ENCODE measurements around the gene SLX9. TPM values are rescaled to one million over a fixed set of nuclear protein-coding genes. Genes with fewer than 3 reads are reported as not detected.

SLX9 gene
- total RNA-seq, 1 donor from 2014 or later: 8.3 TPM

- DNase-seq (ENCODE audit: extremely low spot score in 2 of 2): no peak
- no peaks in the 10 kb centered on the region for H3K36me3 ChIP-seq
- peaks cover 17% of the 10 kb centered on the region for H3K4me1 ChIP-seq
- no peaks in the 10 kb centered on the region for H3K27me3 ChIP-seq
- no peaks in the 10 kb centered on the region for H3K9me3 ChIP-seq
- peak overlapping the region; percentile 3 for H3K27ac ChIP-seq
- no peak overlapping the region for H3K4me3 ChIP-seq
- intact Hi-C loops (cut with DNase I): loop anchor here (10.0 kb wide), 1 partner anchor 492 kb away; no protein-coding TSS in a partner anchor
- TF ChIP-seq, protein P1, sequence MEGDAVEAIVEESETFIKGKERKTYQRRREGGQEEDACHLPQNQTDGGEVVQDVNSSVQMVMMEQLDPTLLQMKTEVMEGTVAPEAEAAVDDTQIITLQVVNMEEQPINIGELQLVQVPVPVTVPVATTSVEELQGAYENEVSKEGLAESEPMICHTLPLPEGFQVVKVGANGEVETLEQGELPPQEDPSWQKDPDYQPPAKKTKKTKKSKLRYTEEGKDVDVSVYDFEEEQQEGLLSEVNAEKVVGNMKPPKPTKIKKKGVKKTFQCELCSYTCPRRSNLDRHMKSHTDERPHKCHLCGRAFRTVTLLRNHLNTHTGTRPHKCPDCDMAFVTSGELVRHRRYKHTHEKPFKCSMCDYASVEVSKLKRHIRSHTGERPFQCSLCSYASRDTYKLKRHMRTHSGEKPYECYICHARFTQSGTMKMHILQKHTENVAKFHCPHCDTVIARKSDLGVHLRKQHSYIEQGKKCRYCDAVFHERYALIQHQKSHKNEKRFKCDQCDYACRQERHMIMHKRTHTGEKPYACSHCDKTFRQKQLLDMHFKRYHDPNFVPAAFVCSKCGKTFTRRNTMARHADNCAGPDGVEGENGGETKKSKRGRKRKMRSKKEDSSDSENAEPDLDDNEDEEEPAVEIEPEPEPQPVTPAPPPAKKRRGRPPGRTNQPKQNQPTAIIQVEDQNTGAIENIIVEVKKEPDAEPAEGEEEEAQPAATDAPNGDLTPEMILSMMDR (IDR thresholded peaks at IDR 0.05): no peak
- TF ChIP-seq POLR2AphosphoS5 (IDR thresholded peaks at IDR 0.05; ENCODE audit: insufficient read depth in 1 of 2, low read depth in 1 of 2) (no peak), POLR2A (IDR thresholded peaks at IDR 0.05) (no peak)
Observed at GRCh38 chr21:44952116-44952928, 12.5 kb downstream of the SLX9 start.

DNA sequence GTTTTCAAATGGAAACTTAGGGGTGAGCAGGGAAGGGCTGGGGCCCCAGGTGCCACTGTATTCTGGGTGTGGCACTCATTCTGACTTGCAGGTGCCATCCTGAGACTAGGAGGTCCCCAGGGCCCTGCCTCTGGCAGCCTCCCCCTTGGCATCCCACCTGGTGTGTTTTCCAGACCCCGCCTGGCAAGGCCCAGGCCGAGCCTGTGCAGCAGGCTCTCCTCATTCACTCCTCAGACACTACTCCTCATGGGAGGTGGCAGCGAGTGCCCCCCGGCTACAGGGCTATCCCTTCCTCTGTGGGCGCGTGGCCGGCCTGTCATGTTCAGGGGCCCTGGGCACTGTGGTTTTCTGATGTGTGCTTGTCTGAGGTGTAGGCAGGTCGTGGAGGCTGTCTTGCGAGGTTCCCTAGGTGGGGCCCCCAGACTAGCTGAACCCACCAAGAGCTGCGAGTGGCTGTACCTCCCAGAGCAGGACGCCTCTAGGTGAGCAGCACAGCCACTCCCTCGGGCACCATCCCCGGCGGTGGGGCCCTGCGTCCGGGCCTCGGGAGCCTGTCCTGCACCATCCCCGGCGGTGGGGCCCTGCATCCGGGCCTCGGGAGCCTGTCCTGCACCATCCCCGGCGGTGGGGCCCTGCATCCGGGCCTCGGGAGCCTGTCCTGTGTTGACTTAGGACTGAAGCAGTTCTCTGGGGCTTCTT lies 13.2 kb downstream of the SLX9 start:
- no peak overlapping the region for H3K4me3 ChIP-seq
- no peak overlapping the region for H3K27ac ChIP-seq
- peaks cover 19% of the 10 kb centered on the region for H3K4me1 ChIP-seq
- DNase-seq (ENCODE audit: extremely low spot score in 2 of 2): no peak
- H3K36me3 ChIP-seq: no peaks in the 10 kb centered on the region
- H3K9me3 ChIP-seq: no peaks in the 10 kb centered on the region
- H3K27me3 ChIP-seq: no peaks in the 10 kb centered on the region
- no peak for TF ChIP-seq POLR2AphosphoS5 (IDR thresholded peaks at IDR 0.05; ENCODE audit: insufficient read depth in 1 of 2, low read depth in 1 of 2)
- TF ChIP-seq, protein P1 (IDR thresholded peaks at IDR 0.05): no peak
- no peak for TF ChIP-seq POLR2A (IDR thresholded peaks at IDR 0.05)
- intact Hi-C loops (cut with DNase I): loop anchor here (10.0 kb wide), 1 partner anchor 492 kb away; no protein-coding TSS in a partner anchor

GRCh38 chr21:44953628-44954021 lies 13.8 kb downstream of the SLX9 start:
- no peak for TF ChIP-seq POLR2AphosphoS5 (IDR thresholded peaks at IDR 0.05; ENCODE audit: insufficient read depth in 1 of 2, low read depth in 1 of 2)
- no peak for TF ChIP-seq POLR2A (IDR thresholded peaks at IDR 0.05)
- TF ChIP-seq, protein P1 (IDR thresholded peaks at IDR 0.05): no peak
- no peak for DNase-seq (ENCODE audit: extremely low spot score in 2 of 2)
- intact Hi-C loops (cut with DNase I): loop anchor here (10.0 kb wide), 1 partner anchor 491 kb away; no protein-coding TSS in a partner anchor
- H3K27me3 ChIP-seq: no peaks in the 10 kb centered on the region
- no peak overlapping the region for H3K27ac ChIP-seq
- no peaks in the 10 kb centered on the region for H3K9me3 ChIP-seq
- H3K36me3 ChIP-seq: no peaks in the 10 kb centered on the region
- H3K4me3 ChIP-seq: no peak overlapping the region
- peaks cover 24% of the 10 kb centered on the region for H3K4me1 ChIP-seq

DNA sequence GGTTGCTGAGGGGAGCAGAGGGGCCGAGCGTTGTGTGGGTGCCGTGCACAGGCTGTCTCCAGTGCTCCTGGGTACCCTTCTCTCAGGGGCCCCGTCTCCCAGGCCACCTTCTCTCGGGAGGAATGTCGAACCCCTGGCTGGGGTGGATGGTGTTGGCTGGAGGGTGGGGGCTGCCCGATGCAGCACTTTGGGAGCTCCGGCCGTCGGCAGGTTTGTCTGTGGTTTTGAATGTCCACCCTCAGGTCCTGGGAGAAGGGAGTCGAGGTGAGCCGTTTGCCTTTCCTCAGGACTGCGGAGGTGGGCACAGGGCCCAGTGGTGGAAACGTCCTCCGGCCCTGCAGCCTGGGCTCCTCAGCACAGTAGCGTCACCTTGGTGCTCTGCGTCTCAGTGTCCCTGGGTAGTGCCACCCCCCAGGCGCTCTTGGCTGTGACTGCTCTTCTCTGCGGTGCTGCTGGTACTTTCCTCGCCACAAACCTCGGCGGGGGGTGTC lies 14.5 kb downstream of the SLX9 start:
- Histone ChIP-seq H3K4me1 (peaks cover 25% of the 10 kb centered on the region), H3K27me3 (no peaks in the 10 kb centered on the region), H3K9me3 (no peaks in the 10 kb centered on the region), H3K4me3 (no peak overlapping the region), H3K36me3 (no peaks in the 10 kb centered on the region), H3K27ac (no peak overlapping the region)
- intact Hi-C loops (cut with DNase I): loop anchor here (10.0 kb wide), 1 partner anchor 490 kb away; no protein-coding TSS in a partner anchor
- TF ChIP-seq POLR2AphosphoS5 (IDR thresholded peaks at IDR 0.05; ENCODE audit: insufficient read depth in 1 of 2, low read depth in 1 of 2) (no peak), POLR2A (IDR thresholded peaks at IDR 0.05) (no peak)
- TF ChIP-seq, protein P1 (IDR thresholded peaks at IDR 0.05): no peak
- no peak for DNase-seq (ENCODE audit: extremely low spot score in 2 of 2)
